CMK (cell line): ENCODE results near the gene CSNK1A1.
"Not testable (repeated sequence)": the region's sequence is repeated elsewhere in the genome, so short reads cannot be mapped to it uniquely, and the experiment has no call there.

Experiments used
- DNase-seq: peaks from one replicate; pipeline ENCODE4 v3.0.0-alpha.2; 2010; ENCODE audit warnings: low read depth

Gene CSNK1A1

DNA sequence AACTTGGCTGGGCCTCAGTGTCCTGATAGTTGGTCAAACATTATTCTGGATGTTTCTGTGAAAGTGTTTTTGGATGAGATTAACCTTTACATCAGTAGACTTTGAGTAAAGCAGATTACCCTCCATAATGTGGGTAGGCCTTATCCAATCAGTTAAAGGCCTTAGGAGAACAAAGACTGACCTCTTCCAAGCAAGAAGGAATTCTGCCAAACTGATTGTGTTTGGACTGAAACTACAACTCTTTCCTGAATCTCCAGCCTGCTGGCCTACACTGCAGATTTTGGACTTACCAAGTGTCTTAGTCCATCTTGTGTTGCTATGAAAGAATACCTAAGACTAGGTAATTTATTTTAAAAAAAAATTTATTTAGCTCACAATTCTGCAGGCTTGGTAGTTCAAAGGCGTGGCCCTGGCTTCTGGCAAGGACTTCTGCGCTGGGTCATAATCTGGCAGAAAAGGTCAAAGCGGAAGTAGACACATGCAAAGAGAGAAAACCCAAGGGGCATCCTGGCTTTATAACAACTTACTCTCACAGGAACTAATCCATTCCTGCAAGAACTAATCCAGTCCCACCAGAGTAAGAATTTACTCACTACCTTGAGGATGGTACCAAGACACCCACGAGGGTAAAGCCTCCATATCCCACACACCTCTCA lies 21.5 kb upstream of the CSNK1A1 start:
- DNase-seq, result no peak

DNA sequence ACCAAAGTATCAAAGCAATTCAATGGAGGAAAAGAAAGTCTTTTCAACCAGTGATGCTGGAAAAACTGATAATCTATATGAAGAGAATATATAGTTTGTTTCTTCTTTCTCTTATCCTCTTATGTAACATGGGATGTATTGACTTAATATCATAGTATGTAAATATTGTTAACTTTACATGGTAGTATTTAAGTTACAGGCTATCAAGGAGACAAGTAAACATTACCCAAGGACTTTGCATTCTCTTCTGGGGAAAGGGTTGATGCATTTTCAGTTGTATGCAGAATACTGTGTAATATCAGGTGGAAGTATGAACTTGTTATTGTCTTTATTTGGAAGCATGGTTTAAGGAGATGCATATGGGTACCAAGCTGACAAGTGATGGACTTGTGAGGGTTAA lies 20.9 kb upstream of the CSNK1A1 start:
- DNase-seq, result no peak

DNA sequence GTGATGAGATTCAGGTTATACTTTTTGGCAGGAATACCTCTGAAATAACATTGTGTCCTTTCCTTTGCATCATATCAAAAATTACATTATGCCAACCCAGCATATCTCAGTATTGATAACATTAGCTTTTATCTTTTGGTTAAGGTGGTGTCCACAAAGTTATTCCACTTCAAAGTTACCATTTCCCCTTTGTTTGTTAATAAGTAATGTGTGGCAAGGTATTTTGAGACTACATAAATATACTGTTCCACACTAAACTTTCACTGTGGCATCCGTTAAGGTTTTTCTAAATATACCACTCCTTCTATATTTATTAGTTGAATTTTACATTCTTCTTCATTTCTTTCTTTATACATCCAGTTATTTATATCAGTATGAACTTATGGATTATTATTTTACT lies 16.0 kb upstream of the CSNK1A1 start:
- no peak for DNase-seq

DNA sequence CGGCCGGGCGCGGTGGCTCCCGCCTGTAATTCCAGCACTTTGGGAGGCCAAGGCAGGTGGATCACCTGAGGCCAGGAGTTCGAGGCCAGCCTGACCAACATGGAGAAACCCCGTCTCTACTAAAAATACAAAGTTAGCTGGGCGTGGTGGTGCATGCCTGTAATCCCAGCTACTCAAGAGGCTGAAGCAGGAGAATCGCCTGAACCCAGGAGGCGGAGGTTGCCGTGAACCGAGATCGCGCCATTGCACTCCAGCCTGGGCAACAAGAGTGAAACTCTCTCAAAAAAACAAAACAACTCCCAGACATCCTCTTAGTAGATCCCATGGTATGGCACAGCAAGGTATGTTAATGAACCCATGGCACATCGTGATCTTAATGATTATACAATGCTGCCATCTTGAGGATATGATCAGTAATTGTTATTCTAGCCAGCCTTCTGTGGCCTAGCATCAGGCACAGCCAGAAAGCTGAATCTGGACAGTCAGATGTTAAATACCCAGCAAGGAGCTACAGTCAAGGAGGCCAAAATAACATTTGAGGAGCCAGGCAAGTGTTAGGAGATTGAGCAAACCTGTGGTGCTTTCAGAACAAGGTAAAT lies 13.4 kb upstream of the CSNK1A1 start:
- DNase-seq, result not testable (repeated sequence)

DNA sequence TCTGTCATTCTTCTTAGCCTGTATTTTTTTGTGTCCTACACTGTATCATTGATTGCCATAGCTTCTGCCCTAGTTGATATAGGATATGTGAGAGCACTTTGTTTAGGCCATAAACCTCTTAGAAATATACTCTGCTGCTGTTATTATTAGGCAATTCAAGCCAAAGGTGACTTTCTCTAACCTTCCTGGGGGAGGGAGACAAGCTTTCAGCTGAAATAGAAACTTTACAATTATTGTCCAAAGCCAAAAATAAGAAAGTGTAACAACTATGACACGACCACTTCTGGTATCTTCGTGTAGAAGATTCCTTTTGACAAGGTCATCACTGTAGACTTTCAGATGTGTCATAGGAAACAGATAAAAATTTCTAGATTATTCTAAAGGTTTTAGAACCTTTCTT lies 12.2 kb upstream of the CSNK1A1 start:
- no peak for DNase-seq

DNA sequence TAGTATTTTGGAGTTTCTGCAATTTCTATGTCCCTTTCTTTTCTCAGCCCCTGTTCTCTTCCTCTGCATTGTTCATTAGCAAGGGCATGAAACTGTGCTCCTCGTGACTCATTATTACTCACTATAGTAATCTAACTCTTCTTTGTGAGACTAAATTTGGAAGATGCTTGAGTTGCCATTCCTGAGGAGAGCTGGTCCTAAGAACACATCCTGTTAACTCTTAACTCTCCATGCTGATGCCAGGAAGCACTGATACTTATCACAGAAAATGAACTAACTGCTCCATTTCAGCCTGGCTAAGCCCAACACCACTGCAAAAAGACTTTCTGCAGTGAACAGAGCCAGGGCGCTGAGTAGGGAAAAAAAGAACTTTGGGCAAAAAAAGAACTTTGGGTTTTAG lies 10.6 kb upstream of the CSNK1A1 start:
- no peak for DNase-seq

DNA sequence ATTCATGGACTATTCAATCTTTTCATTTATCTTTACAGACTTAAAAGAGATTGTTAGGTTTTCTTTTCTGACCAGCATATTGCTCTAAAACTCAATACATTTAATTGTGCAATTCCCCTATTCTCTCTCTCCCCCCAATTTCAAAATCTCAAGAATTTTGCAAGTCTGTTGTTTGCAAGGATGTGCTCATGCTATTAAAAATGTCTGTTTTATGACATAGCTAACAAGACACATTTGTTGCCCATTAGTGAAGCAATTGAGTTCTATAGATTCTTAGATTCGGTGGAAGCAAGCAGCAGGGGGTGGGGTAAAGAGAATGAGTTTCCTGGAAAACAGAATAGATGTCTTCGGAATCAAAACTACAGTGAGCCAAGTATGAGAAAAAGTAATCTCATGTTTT lies 8.5 kb upstream of the CSNK1A1 start:
- no peak for DNase-seq

DNA sequence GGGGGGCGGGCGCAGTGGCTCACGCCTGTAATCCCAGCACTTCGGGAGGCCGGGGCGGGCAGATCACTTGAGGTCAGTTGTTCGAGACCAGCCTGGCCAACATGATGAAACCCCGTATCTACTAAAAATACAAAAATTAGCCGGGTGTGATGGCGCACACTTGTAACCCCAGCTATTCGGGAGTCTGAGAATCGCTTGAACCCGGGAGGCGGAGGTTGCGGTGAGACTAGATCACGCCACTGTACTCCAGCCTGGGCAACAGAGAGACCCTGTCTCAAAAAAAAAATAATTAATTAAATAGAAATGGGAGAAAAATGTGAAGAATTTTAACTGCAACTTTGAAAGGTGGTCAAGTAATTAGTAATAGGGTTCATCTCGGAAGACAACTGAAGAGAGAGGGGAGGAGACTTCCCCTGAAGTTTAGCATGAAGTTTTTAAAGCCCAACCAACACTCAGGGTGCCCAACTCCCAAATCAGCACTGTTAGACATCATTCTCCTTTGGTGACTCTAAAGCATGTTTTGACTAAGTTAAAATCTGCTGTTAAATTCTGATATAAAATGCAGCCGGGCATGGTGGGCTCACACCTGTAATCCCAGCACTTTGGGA lies 1.4 kb upstream of the CSNK1A1 start:
- no peak for DNase-seq

DNA sequence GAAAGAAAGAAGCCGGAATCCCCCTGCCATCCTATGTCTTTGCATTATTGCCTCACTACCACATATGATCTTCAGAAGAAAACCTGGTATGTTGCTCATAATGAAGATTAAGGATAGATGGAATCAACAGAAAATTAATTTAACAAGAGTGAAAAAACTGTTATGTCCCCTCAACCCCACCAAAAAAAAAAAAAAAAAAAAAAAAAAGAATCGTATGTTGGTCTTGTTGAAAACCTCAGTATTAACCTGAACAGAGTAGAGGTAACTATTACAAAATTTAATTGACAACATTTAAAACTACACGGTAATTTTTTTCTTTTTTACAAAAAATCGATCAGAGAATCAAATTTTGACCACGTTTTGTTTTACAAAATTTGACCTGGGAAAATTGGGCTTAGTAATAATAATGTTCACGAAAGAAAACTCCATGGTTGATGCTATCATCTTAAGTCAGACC lies 827 bp upstream of the CSNK1A1 start:
- no peak for DNase-seq

DNA sequence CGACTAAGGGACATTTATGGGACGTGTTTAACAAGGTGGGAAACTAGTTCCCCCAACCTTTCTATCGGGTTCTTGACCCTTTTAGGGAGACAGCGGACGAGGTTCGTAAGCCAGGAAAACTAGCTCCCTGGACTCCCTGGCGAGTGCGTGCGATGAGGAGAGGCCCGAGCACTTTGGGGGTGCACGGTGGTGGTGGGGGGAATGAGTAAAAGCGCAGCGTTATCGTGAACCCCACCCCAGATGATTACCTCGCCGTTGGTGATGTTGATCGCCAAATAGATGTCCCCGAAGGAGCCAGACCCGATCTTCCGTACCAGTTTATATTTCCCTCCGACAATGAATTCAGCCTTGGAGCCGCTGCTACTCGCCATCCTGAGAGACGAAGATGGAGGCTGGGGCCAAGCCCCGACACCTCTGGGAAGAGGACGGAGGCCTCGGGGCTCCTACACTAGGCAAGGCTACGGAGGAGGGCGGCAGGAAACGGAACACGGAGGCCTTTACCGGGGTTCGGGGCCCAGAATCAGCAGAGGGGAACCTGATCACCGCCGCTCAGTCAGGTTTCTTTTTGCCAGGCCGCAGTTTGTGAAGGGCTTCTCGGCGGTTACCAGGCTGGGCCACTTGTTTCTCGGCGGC lies 529 bp downstream of the CSNK1A1 start:
- no peak for DNase-seq

DNA sequence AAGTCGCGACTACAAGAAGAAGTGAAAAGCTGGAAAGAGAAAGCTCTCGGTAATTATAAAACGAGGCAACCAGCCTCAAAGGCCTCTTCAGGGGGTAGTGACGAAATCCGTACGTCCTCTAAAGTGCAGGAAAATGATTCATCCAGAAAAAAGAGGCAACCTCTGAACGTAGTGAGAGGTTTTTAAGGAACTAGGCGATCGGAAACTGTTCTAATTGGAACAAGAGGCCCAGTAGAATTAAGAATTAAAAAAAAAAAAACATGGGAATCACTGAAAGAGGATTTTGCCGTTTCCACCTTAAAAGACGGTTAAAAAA lies 1.0 kb downstream of the CSNK1A1 start:
- DNase-seq, result no peak

DNA sequence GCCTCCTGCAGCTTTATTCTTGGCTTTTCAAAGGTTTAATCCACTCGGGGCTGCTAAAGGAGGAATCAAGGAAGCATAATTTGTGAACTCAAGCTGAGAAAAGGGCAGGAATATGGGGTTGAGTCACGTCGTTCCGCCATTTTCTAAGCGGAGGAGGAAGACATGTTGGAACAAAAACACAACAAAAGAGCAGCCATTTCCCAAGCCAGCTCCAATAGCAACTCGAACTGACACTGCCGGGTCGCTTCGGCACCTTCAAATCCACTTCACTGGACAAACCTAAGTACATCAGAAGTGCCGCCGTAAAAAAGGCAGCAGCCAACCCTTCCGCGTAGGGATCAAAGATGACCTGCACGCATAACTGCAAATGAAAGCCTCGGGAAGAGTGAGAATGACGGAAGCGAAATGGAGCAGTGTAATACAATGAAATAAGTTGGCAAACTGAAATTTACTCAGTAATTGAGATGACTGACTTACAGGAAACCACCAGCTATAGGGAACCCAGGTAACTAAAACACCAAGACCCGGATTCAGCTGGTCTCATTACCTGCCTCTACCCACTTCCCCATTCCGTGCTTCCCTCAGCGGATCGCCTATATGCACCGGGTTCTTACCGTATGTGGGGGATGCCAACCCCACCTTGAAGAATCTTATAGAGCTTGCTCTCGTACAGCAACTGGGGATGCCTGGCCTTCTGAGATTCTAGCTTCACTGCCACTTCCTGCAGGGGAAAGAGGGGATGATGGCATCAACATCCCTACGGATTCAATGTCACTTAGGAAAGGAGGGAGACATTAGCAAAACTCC lies 1.6 kb downstream of the CSNK1A1 start:
- DNase-seq, result no peak

DNA sequence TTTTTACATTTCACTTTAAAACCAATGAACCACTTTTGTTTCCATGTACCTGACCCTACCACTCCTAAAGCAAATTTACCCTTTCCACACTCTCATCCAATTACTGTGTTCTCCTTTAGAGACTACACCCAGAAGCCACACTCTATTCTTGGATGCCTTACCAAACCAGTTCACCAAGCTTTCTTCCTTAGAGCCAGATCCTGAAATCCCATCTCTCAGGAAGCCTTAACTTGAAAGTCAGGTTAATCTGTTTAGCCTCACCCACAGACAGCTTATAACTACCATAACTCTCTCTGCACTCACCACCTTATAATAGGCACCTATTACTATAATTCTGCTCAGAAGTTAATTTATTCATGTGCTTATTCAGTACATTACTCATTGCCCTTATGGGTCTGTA lies 4.3 kb downstream of the CSNK1A1 start:
- DNase-seq, result no peak

DNA sequence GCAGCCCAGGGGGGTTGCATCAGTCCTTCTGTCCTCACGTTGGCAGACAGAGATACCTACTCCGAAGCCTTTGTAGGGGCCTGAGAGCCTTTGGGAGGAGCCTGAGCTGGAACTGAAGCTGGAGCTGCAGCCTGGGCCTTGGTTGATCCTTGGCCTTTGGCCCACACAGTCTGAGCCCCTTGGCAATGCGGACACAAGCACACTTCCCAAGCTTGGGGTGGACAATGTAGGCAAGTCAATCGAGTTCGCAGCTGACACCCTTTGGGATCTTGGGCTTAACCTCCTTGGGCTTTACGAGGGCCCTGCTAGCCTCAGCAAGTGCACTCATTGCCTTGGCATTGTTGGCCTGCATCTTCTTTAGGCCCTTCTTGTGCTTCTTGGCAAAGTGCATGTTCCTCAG lies 5.9 kb downstream of the CSNK1A1 start:
- no peak for DNase-seq

DNA sequence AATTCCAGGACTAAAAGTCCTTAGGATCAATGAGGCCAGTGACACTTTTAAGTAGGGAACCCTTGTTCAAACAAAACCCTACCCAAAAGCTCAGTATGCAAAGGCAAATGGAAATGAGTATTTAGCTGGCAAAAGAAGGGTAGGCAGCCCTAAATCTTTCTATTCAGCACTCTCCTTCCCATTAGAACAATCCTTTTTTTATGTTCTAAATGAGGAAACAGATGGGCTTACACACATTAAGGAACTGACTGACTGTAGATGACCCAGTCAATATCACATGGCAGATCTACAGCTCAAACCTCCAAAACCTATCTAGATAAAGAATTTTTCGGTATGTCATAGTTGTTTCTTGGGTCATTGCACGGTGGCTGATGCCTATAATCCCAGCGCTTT lies 7.2 kb downstream of the CSNK1A1 start:
- no peak for DNase-seq

DNA sequence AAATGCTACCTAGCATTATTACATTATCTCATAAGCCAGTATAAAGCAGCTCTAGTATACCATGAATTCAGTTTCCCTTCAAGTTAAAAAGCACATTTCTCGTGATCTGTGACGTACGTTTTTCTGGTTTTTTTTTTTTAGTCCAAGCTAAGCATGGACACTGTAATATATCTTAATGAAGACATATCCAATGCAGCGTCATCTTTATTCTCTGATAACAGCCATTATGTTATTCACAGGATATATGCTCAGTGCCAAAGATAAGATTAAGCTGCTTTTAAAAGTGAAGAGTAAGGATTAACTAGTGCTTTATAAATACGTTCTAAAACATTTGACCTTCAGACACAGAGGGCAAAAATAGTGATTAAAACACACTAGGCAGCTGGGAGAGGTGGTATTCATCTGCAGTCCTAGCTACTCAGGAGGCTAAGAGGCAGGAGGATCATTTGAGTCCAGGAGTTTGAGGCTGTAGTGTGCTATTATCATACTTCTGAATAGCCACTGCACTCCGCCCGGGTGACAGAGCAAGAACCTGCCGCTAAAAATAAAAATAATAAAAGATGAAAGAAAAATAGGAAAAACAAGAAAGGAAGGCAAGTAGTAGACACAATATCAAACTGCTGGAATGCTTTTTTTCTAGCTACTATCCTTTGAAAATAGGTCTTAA lies 7.7 kb downstream of the CSNK1A1 start:
- DNase-seq, result no peak

DNA sequence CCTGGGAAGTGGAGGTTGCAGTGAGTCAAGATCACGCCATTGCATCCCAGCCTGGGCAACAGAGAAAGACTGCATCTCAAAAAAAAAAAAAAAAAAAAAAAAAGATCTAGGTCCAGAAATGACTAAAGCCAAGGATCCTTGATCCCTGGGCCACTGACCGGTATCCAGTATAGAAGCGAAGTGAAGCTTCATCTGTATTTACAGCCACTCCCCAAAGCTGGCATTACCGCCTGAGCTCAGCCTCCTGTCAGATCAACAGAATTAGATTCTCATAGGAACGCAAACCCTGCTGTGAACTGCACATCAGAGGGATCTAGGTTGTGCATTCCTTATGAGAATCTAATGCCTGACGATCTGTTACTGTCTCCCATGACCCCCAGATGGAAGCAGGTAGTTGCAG lies 9.3 kb downstream of the CSNK1A1 start:
- DNase-seq, result no peak

DNA sequence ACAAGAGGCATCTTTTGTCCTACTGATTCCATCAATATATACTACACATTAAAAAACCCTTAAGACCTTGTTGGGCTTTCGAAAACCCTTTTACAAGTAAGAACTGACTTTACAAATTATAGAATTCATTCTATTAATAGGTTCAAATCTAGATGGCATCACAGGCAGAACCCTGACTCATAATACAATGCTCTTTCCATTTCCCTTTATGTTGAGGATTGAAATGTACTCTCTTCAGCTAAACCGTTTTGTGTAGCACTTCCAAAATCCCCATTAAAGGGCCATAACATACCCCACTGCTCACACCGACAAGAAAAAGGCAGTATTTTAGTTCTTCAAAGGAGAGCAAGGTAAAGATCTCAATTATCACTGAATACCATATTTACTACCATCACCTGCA lies 11.2 kb downstream of the CSNK1A1 start:
- DNase-seq, result no peak

DNA sequence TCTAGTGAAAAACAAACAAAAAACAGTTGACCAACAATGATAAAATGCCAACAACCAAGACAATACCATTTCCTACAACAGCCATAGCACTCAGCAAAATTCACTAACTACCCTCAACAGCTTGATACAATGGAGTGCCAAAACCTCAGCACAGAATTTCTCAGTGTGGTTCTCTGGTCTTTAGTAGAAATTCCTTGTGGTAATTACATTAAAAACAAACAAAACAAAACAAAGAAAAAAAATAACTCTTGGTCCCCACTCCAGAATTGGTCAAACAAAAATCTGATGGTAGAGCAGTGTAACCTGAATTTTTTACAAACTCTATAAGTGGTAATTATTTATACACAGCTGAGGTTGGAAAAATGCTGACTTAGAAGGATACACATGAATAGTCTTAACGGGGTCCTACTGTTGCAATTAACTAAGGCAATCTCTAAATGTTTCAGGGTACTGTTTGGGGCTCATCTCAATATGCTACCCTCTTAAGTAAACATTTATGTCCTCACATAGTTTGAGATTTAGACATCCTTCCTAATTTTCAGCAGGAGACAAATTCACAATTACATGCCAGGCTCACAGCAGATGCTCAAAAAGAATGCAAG lies 13.8 kb downstream of the CSNK1A1 start:
- DNase-seq, result no peak

DNA sequence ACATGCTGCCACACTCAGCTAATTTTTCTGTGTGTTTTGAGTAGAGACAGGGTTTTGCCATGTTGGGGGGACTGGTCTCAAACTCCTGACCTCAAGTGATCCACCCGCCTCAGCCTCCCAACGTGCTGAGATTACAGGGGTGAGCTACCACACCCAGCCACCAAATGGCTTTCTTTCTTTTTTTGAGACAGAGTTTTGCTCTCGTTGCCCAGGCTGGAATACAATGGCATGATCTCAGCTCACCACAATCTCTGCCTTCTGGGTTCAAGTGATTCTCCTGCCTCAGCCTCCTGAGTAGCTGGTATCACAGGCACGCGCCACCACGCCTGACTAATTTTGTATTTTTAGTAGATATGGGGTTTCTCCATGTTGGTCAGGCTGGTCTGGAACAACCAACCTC lies 15.5 kb downstream of the CSNK1A1 start:
- DNase-seq, result not testable (repeated sequence)

DNA sequence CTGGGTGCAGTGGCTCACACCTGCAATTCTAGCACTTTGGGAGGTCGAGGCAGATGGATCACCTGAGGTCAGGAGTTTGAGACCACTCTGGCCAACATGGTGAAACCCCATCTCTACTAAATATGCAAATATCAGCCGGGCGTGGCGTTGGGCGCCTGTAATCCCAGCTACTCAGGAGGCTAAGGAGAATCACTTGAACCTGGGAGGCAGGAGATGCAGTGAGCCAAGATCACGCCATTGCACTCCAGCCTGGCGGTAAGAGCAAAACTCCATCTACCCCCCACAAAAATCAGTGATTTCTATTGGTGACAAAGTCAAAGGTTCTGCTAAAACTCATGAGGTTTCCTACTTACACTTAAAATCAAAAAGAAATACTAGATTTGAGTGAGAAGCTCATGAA lies 18.8 kb downstream of the CSNK1A1 start:
- DNase-seq, result no peak

DNA sequence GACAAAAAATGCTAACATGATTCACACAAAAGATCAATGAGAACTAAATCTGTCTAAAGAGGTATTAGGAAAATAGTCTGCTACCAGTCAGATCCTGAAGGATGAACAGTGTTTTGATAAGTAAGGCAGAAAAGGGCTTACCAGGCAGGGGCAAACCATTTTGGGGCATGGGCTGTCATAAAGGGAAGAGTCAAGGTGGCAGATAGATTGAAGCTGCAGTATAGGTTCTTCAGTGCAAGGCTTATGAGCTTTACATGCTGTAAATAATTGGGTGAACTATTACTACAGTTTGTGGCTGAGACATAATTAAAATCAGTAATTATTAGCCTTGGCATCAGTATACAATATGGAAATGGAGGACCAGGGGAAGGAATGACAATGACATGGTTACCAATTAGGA lies 21.8 kb downstream of the CSNK1A1 start:
- DNase-seq, result no peak
